Naive thymus-derived CD4-positive, alpha-beta T cell (primary cell): Measurements from ENCODE around the gene ASF1B. TPM values are rescaled to one million over a fixed set of nuclear protein-coding genes. Genes with fewer than 3 reads are reported as not detected.

ENCODE experiments used
- ATAC-seq: fragments of 150-1000 bp; cut with Tn5 transposase; 2 replicates; pipeline ENCODE4 v1.10.0; 2021; ENCODE audit warnings: mild to moderate bottlenecking, moderate library complexity
- CTCF ChIA-PET: fragments of 350-600 bp; sonication (Branson Sonifier 250); formaldehyde crosslinking; loops from one replicate; lab custom pipeline; 2021; ENCODE audit warnings: antibody characterized with exemption; lab: Charles Lee
- POLR2A ChIA-PET: fragments of 350-600 bp; sonication (Branson Sonifier 250); formaldehyde crosslinking; loops from one replicate; lab custom pipeline; 2021; ENCODE audit warnings: antibody characterized with exemption, inconsistent platforms; lab: Charles Lee
- DNase-seq, 9 donors: peaks; one replicate each; pipeline versions ENCODE4 v3.0.0 to v3.0.0-alpha.2; 2020 to 2022; ENCODE audit warnings: mixed read lengths in 1 of 9
- H3K27ac ChIP-seq: one replicate; pipeline ENCODE4 v1.7.0; 2013; ENCODE audit warnings: mild to moderate bottlenecking, low read depth, low read length, moderate library complexity
- H3K27me3 ChIP-seq, 2 donors: one replicate each; pipeline ENCODE4 v1.7.0; 2013; ENCODE audit warnings: low read length in 2 of 2, mild to moderate bottlenecking in 2 of 2, moderate library complexity in 2 of 2; ENCODE audit not compliant: control insufficient read depth in 2 of 2, insufficient read depth in 2 of 2
- H3K36me3 ChIP-seq, 3 experiments: 1 replicate in 2 of 3; 2 replicates in 1 of 3; pipeline ENCODE4 v1.7.0; 2013; ENCODE audit warnings: low read length in 3 of 3, mild to moderate bottlenecking in 3 of 3, moderate library complexity in 1 of 3; ENCODE audit not compliant: insufficient read depth in 3 of 3, control insufficient read depth in 2 of 3
- H3K4me1 ChIP-seq, 2 donors: one replicate each; pipeline ENCODE4 v1.7.0; 2013; ENCODE audit warnings: low read length in 2 of 2, mild to moderate bottlenecking in 2 of 2, moderate library complexity in 1 of 2; ENCODE audit not compliant: control insufficient read depth in 2 of 2, insufficient read depth in 2 of 2
- H3K4me3 ChIP-seq: 2 replicates; pipeline ENCODE4 v1.7.0; 2013; ENCODE audit warnings: mild to moderate bottlenecking, low read length
- H3K9me3 ChIP-seq, 3 experiments: 1 replicate in 2 of 3; 2 replicates in 1 of 3; pipeline ENCODE4 v1.7.0; 2013; ENCODE audit warnings: low read length in 3 of 3; ENCODE audit not compliant: control insufficient read depth in 2 of 3
- H3K27ac Mint-ChIP-seq, 9 donors: one replicate each; pipeline ENCODE4 v1.8.0; 2020 to 2022; ENCODE audit warnings: mixed read lengths in 9 of 9, mild to moderate bottlenecking in 8 of 9, moderate library complexity in 5 of 9, inconsistent platforms in 2 of 9
- H3K27me3 Mint-ChIP-seq, 5 donors: one replicate each; pipeline ENCODE4 v1.8.0; 2021 to 2022; ENCODE audit warnings: mixed read lengths in 5 of 5, mild to moderate bottlenecking in 1 of 5
- H3K36me3 Mint-ChIP-seq, 5 donors: one replicate each; pipeline ENCODE4 v1.8.0; 2020 to 2022; ENCODE audit warnings: mixed read lengths in 5 of 5, mild to moderate bottlenecking in 3 of 5, inconsistent platforms in 1 of 5
- H3K4me1 Mint-ChIP-seq, 7 donors: one replicate each; pipeline ENCODE4 v1.8.0; 2020 to 2022; ENCODE audit warnings: mixed read lengths in 7 of 7, mild to moderate bottlenecking in 3 of 7, inconsistent platforms in 1 of 7
- H3K4me3 Mint-ChIP-seq, 10 donors: one replicate each; pipeline ENCODE4 v1.8.0; 2020 to 2022; ENCODE audit warnings: mild to moderate bottlenecking in 10 of 10, mixed read lengths in 10 of 10, moderate library complexity in 6 of 10, inconsistent platforms in 2 of 10
- H3K9me3 Mint-ChIP-seq, 11 donors: one replicate each; pipeline ENCODE4 v1.8.0; 2020 to 2022; ENCODE audit warnings: mixed read lengths in 11 of 11, mild to moderate bottlenecking in 4 of 11, inconsistent platforms in 1 of 11, moderate library complexity in 1 of 11
- intact Hi-C, 2 donors: fragments of 100-400 bp; cut with micrococcal nuclease; formaldehyde crosslinking; loops; one replicate each; pipeline ENCODE4 v1.15.1; 2023
- polyA plus RNA-seq, 2 donors: library from polyadenylated mRNA; unstranded; fragments of 300-500 nt; fragmentation: Illumina TruSeq; gene quantifications; one replicate each; pipeline ENCODE4 v1.2.3, GENCODE V29; 2021
- total RNA-seq, 6 experiments: library from RNA in 5 of 6; stranded (reverse) in 5 of 6; gene quantifications; 1 replicate in 5 of 6; 2 replicates in 1 of 6; pipeline ENCODE4 v1.2.3 and lab custom pipeline; 2021 to 2026

ASF1B gene
- total and polyA plus RNA-seq, 7 experiments from 2014 or later, result 0.98 to 79.0 (median 2.4) TPM

GRCh38 chr19:14090509-14091080 is 45.8 kb downstream of the ASF1B start, which contains the start of gene SAMD1:
SAMD1 (minus strand) TSS chr19:14090751.
- Mint-ChIP-seq H3K9me3 (peaks cover 0 to 13% (median 3%) of the 10 kb centered on the region in 11 donors), H3K4me3 (peak within 1 kb of the TSS; percentile 81 to 100 (median 98)), H3K36me3 (peaks cover 4 to 28% (median 7%) of the 10 kb centered on the region in 5 donors), H3K4me1 (peaks cover 13 to 21% (median 18%) of the 10 kb centered on the region in 7 donors), H3K27me3 (no peaks in the 10 kb centered on the region), H3K27ac (peak within 1 kb of the TSS; percentile 89 to 100 (median 98))
- peak; percentile 78 for ATAC-seq
- peaks cover 0 to 8% (median 0%) of the 10 kb centered on the region in 3 experiments for H3K9me3 ChIP-seq
- H3K27me3 ChIP-seq, result no peaks in the 10 kb centered on the region
- peak within 1 kb of the TSS; percentile 89 for H3K27ac ChIP-seq
- ChIA-PET CTCF (interaction anchor here (1.0 to 1.4 kb wide), 2 partner anchors 9 to 46 kb away, joined by 6 to 7 read pairs; partner anchors contain the start of gene ASF1B), POLR2A (interaction anchor here (1.0 to 2.1 kb wide), 9 partner anchors 9 to 209 kb away, joined by 4 to 11 read pairs (median 5); partner anchors contain the start of genes ASF1B, IL27RA and PRKACA)
- intact Hi-C loops, result loop anchor here (1.0 to 2.0 kb wide), 9 partner anchors 9 to 482 kb away; partner anchors contain the start of genes ASF1B (in 2 of the 2), PRKACA (in 2 of the 2), DCAF15 (in 1 of the 2) and MISP3 (in 1 of the 2)
- peaks cover 0 to 14% (median 0%) of the 10 kb centered on the region in 3 experiments for H3K36me3 ChIP-seq
- peaks cover 8 to 10% of the 10 kb centered on the region in 2 donors for H3K4me1 ChIP-seq
- H3K4me3 ChIP-seq, result peak within 1 kb of the TSS; percentile 99
- DNase-seq, result peak; percentile 60 to 88 (median 79)

GRCh38 chr19:14089662-14090508 is 46.5 kb downstream of the ASF1B start:
- DNase-seq, result peak in 8 of 9 donors; percentile 27 to 58 (median 38)
- H3K27me3 Mint-ChIP-seq, result no peaks in the 10 kb centered on the region
- H3K9me3 ChIP-seq, result peaks cover 0 to 8% (median 0%) of the 10 kb centered on the region in 3 experiments
- ChIA-PET CTCF (interaction anchor here (1.0 kb wide), 1 partner anchor 8 kb away, joined by 6 read pairs; no protein-coding TSS in a partner anchor), POLR2A (interaction anchor here (0.6 to 2.1 kb wide), 7 partner anchors 8 to 319 kb away, joined by 3 to 9 read pairs (median 4); partner anchors contain the start of genes ASF1B, IL27RA and PRKACA)
- ATAC-seq, result peak; percentile 17
- peaks cover 0 to 13% (median 3%) of the 10 kb centered on the region in 11 donors for H3K9me3 Mint-ChIP-seq
- peaks cover 8 to 10% of the 10 kb centered on the region in 2 donors for H3K4me1 ChIP-seq
- no peak overlapping the region for H3K4me3 ChIP-seq
- peak overlapping the region; percentile 60 for H3K27ac ChIP-seq
- peaks cover 4 to 28% (median 7%) of the 10 kb centered on the region in 5 donors for H3K36me3 Mint-ChIP-seq
- H3K36me3 ChIP-seq, result peaks cover 0 to 14% (median 0%) of the 10 kb centered on the region in 3 experiments
- intact Hi-C loops, result loop anchor here (1.0 to 10.0 kb wide), 8 partner anchors 9 to 483 kb away; partner anchors contain the start of genes ASF1B (in 1 of the 2), C19orf53 (in 1 of the 2), DCAF15 (in 1 of the 2) and MISP3 (in 1 of the 2)
- H3K27me3 ChIP-seq, result no peaks in the 10 kb centered on the region
- peak overlapping the region; percentile 44 to 95 (median 86) for H3K27ac Mint-ChIP-seq
- peaks cover 13 to 21% (median 18%) of the 10 kb centered on the region in 7 donors for H3K4me1 Mint-ChIP-seq
- peak overlapping the region; percentile 71 to 97 (median 82) for H3K4me3 Mint-ChIP-seq

GRCh38 chr19:14089412-14089661 is 47.1 kb downstream of the ASF1B start:
- no peak for ATAC-seq
- intact Hi-C loops, result loop anchor here in 1 of 2 donors (10.0 kb wide), 1 partner anchor 315 kb away; the partner anchor contains the start of gene C19orf53
- Histone ChIP-seq H3K36me3 (peaks cover 0 to 14% (median 0%) of the 10 kb centered on the region in 3 experiments), H3K9me3 (peaks cover 0 to 8% (median 0%) of the 10 kb centered on the region in 3 experiments), H3K4me1 (peaks cover 8 to 10% of the 10 kb centered on the region in 2 donors), H3K4me3 (no peak overlapping the region), H3K27me3 (no peaks in the 10 kb centered on the region), H3K27ac (no peak overlapping the region)
- Mint-ChIP-seq H3K27ac (peak overlapping the region; percentile 44 to 95 (median 82)), H3K36me3 (peaks cover 4 to 23% (median 7%) of the 10 kb centered on the region in 5 donors), H3K9me3 (peaks cover 0 to 13% (median 3%) of the 10 kb centered on the region in 11 donors), H3K4me3 (peak overlapping the region; percentile 64 to 97 (median 82)), H3K4me1 (peaks cover 11 to 17% (median 14%) of the 10 kb centered on the region in 7 donors), H3K27me3 (no peaks in the 10 kb centered on the region)
- peak in 3 of 9 donors; percentile 31 to 41 (median 41) for DNase-seq
- ChIA-PET CTCF (no interaction called here), POLR2A (interaction anchor here (0.6 to 2.1 kb wide), 4 partner anchors 14 to 319 kb away, joined by 3 to 9 read pairs (median 4); partner anchors contain the start of genes ASF1B and IL27RA)

DNA sequence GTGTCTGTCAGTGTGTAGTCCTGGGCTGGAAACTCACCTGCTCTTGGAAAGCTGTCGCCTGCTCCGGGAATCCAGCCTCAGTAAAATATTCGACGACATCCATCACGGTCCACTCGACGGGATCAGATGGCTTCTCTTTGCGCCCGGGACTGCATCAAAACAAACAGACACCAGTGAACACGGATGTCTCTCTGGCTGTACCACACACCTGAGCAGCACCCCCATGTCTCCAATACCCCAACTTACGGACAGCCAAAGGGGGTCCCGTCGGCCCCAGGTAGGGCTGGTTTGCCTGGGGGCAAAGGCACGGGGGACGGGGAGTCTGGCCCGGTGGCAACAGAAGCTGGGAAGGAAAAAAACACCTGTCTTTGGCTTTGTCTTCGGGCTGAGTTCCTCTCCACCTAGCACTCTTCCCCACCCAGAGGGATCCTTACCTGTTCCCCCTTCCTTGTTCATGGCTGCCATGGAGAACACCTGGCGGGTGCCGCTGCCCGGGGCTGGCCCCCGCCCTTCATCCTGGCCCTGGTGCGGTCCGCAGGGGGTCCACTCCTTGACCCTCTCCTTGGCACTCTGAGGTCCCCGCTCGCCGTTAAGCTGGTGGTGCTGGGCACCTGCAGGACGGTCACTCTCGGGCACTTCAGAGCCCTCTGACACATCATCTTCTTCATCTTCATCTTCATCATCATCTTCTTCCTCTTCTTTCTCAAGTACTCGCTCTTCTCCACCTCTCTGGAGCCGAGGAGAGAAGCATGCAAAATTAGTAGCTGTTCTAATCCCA is 47.6 kb downstream of the ASF1B start:
- peak overlapping the region; percentile 44 to 95 (median 82) for H3K27ac Mint-ChIP-seq
- H3K4me1 ChIP-seq, result peaks cover 8 to 10% of the 10 kb centered on the region in 2 donors
- ChIA-PET POLR2A (interaction anchor here (0.6 to 2.1 kb wide), 4 partner anchors 13 to 318 kb away, joined by 3 to 9 read pairs (median 4); partner anchors contain the start of genes ASF1B and IL27RA), CTCF (interaction anchor here (0.5 to 1.3 kb wide), 3 partner anchors 11 to 251 kb away, joined by 3 to 10 read pairs (median 3); no protein-coding TSS in a partner anchor)
- H3K4me3 ChIP-seq, result no peak overlapping the region
- H3K36me3 Mint-ChIP-seq, result peaks cover 4 to 22% (median 7%) of the 10 kb centered on the region in 5 donors
- peaks cover 0 to 8% (median 0%) of the 10 kb centered on the region in 3 experiments for H3K9me3 ChIP-seq
- H3K9me3 Mint-ChIP-seq, result peaks cover 0 to 13% (median 3%) of the 10 kb centered on the region in 11 donors
- intact Hi-C loops, result loop anchor here in 1 of 2 donors (10.0 kb wide), 1 partner anchor 314 kb away; the partner anchor contains the start of gene C19orf53
- H3K27ac ChIP-seq, result no peak overlapping the region
- peaks cover 11 to 17% (median 14%) of the 10 kb centered on the region in 7 donors for H3K4me1 Mint-ChIP-seq
- ATAC-seq (no peak), DNase-seq (no peak)
- H3K36me3 ChIP-seq, result peaks cover 0 to 14% (median 0%) of the 10 kb centered on the region in 3 experiments
- no peaks in the 10 kb centered on the region for H3K27me3 Mint-ChIP-seq
- peak overlapping the region; percentile 64 to 97 (median 82) for H3K4me3 Mint-ChIP-seq
- H3K27me3 ChIP-seq, result no peaks in the 10 kb centered on the region

DNA sequence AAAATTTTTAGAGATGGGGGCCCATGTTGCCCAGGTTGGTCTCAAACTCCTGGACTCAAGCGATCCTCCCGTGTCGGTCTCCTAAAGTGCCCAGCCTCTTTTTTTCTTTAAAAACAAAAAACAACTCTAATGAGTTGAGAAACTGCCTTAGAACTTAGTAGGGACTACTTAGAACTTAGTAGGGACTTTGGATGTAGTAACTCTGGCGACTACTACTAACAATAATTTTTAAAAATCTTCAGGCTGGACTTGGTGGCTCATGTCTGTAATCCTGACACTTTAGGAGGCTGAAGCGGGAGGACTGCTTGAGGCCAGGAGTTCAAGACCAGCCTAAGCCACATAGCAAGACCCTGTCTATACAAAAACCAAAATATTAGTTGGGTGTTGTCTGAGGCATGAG is 50.3 kb downstream of the ASF1B start:
- no peak for DNase-seq
- Mint-ChIP-seq H3K4me1 (peaks cover 5 to 20% (median 16%) of the 10 kb centered on the region in 7 donors), H3K27ac (no peak overlapping the region), H3K27me3 (no peaks in the 10 kb centered on the region), H3K4me3 (no peak overlapping the region), H3K9me3 (peaks cover 0 to 3% (median 0%) of the 10 kb centered on the region in 11 donors), H3K36me3 (peaks cover 3 to 9% (median 4%) of the 10 kb centered on the region in 5 donors)
- Histone ChIP-seq H3K36me3 (peaks cover 0 to 11% (median 0%) of the 10 kb centered on the region in 3 experiments), H3K9me3 (no peaks in the 10 kb centered on the region), H3K4me1 (peaks cover 0 to 11% of the 10 kb centered on the region in 2 donors), H3K27ac (no peak overlapping the region), H3K4me3 (no peak overlapping the region), H3K27me3 (no peaks in the 10 kb centered on the region)
- intact Hi-C loops, result loop anchor here in 1 of 2 donors (10.0 kb wide), 1 partner anchor 311 kb away; the partner anchor contains the start of gene C19orf53
- no peak for ATAC-seq
- ChIA-PET CTCF (interaction anchor here (0.6 kb wide), 1 partner anchor 302 kb away, joined by 3 read pairs; no protein-coding TSS in a partner anchor), POLR2A (no interaction called here)
